HG03571 (cell line): Measurements from ENCODE around the gene VOPP1.

Source experiments
- ATAC-seq: cut with Tn5 transposase; IDR thresholded peaks from one replicate; pipeline ENCODE4 v1.9.1; 2021; ENCODE audit not compliant: unreplicated experiment

The VOPP1 gene

DNA sequence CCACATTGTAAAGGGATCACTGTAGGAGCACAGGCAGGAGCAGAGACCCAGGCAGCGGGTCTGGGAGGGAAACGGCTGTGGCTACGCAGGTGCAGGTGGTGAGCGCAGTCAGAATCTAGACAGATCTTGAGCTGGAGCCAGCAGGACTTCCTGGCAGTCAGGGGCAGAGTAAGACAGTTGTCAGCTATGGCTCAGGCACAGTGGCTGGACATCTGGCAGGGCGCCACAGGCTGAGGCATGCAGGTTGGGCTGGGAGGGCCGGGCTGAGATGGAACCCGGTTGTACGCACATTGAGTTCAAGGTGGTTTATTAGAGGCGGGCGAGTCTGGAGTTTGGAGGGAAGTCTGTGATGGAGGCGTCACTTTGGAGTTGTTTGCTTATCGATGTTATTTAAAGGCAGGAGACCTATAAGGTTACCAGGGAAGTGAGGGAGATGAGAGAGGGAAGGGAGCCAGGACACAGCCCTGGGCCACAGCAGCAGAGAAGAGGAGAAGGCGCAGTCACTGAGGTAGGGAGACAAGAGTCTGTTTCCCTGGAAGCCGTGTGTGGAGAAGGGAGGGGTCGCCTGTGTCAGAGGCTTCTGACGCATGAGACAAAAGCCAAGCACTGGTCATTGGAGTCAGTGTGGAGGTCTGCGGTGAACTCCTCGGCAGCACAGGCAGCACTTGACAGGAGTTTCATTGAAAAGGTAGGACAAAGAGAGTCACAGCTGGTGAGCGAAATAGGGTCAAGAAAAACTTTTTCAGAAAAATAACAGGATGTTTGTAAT is 133.4 kb downstream of the VOPP1 start:
- ATAC-seq = no peak

DNA sequence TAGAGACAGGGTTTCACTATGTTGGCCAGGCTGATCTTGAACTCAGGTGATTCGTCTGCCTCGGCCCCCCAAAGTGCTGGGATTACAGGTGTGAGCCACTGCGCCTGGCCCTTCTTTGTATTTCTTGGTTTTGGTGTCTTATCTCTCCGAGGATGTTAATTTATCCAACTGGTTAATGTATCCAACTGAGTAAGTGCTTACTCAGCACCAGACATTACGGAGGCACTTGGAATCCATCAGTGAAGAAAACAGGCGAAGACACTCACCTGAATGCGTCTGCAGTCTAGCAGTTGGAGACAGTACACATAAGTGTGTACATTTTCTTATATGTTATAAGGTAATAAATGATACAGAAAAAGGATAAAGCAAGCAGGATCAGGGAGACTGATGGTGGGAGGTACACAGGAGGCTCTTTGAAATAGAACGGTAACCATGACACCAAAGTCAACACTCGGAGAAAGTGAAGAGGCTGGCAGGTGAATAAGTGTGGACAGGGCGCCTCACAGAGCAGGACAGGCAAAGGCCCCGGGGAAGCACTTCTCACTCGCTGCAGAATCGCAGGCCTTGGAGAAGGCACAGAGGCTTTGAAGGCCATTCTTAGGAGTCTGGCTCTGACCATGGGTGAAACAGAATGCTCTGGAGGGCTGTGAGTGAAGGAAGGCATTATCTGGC is 134.1 kb downstream of the VOPP1 start:
- no peak for ATAC-seq

GRCh38 chr7:55437375-55437774 is 134.9 kb downstream of the VOPP1 start:
- ATAC-seq = no peak

- no peak for ATAC-seq
These were observed 135.8 kb downstream of the VOPP1 start for GRCh38 chr7:55436457-55436856.

GRCh38 chr7:55435466-55435865 is 136.8 kb downstream of the VOPP1 start:
- ATAC-seq = no peak

- peak; percentile 63 for ATAC-seq
These were observed 139.1 kb downstream of the VOPP1 start for GRCh38 chr7:55432939-55433784.

GRCh38 chr7:55432506-55432905 is 139.8 kb downstream of the VOPP1 start:
- no peak for ATAC-seq

DNA sequence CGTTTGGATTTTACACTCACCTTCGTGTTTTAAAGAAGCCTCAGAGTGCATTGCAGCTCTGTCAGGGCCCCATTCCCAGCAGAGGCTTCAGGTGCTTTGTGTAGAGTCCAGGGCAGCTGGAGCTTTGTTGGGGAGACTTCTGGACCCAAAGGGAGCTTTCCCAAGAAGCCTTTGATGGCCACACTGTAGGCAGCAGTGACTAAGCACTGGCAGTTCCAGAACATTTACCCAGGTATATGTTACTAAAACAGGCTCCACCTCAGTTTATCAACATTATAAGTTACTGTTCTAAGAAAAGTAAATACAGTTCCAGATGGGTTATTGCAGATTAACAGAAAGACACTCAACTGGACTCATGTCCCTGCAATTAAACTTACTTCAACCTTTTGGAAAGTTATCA is 140.4 kb downstream of the VOPP1 start:
- ATAC-seq = no peak

DNA sequence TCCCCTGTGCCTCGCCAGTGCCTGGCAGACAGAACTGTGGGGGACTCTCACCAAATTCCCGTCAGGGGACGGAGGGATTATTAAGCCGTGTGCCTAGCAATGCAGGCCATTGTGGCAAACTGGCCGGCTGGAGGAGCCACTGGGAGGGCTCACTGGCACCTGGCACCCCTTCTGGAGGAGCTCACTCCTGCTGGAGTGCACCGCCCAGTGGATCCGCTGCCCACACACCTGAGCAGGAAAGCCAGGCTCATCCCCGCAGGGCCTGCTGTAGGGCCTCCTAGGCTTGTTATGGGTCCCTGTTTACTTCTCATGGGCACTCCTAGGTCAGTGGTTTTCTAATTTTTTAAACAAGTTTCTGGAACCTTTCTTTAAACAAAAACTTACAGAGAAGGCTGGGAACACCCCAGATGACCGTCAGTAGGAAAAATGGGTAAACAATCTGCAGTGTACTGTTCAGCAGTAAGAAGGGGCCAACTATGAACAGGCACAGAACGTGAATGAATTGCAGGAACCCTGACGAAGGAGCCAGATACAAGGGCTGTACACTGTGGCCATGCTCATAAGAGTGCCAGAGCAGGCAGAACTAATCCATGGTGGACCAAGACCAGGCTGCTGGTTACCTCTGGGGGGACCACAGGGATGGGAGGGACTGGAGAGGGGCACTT is 142.3 kb downstream of the VOPP1 start:
- no peak for ATAC-seq

DNA sequence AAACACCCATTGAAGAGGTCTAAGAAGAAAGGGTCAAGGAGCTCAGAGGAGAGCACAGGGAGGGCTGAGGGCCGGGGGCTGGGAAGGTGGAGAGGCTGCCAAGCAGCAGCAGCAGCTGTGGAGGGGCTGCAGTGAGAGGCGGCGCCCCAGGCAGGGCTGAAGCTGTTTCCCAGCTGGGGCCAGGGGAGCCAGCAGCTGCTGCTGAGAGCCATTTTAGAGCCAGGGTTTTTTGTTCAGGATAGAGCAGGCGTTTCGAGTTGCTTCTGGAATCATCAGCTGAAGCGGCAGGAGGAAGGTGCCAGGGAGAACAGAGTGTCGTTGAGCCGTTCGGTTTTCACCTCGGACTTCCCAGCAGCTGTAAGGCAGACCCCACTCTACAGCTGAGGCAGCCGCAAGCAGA is 144.5 kb downstream of the VOPP1 start:
- no peak for ATAC-seq

GRCh38 chr7:55427342-55427741 is 145.0 kb downstream of the VOPP1 start:
- no peak for ATAC-seq

- no peak for ATAC-seq
These were observed 145.6 kb downstream of the VOPP1 start for GRCh38 chr7:55426676-55427075.

DNA sequence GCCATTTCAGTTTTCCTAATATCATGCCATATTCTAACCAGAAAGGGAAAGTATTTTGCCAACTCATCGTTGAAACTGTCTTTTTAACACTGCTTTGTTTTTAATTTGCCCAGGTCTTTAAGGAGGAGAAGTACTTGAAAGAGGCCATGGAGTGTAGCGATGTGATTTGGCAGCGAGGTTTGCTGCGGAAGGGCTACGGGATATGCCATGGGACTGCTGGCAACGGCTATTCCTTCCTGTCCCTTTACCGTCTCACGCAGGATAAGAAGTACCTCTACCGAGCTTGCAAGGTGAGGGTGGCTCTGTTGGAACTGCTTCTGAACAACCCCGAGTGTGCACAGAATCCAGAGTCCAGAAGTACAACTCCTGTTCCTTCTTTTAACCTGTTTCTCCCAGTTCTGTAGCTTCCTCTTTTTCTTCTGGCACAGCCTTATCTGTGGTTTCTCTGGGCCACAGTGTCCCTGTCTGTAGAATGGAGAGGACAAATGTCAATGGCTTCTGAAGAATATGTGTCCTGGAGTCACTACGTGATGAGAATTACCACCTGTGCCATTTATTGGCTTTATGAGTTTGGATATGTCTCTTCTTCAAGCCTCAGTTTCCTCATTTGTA is 147.1 kb downstream of the VOPP1 start:
- ATAC-seq = no peak

GRCh38 chr7:55423891-55424290 is 148.4 kb downstream of the VOPP1 start:
- no peak for ATAC-seq

GRCh38 chr7:55423277-55423711 is 149.0 kb downstream of the VOPP1 start:
- no peak for ATAC-seq
